ENCODE data around the gene ARMC9. TPM values are rescaled to one million over a fixed set of nuclear protein-coding genes. Genes with fewer than 3 reads are reported as not detected.

The ARMC9 gene
- total RNA-seq, 1 experiment from 2014 or later = 38.3 TPM

- no peak for DNase-seq (ENCODE audit: low read depth)
Measured at GRCh38 chr2:231204146-231204545, 5.7 kb downstream of the ARMC9 start.

GRCh38 chr2:231204581-231204980 is 6.2 kb downstream of the ARMC9 start:
- no peak for DNase-seq (ENCODE audit: low read depth)

- DNase-seq (ENCODE audit: low read depth) = no peak
Measured at GRCh38 chr2:231207734-231208133, 9.3 kb downstream of the ARMC9 start.

- no peak for DNase-seq (ENCODE audit: low read depth)
Measured at GRCh38 chr2:231210782-231211181, 12.4 kb downstream of the ARMC9 start.

- DNase-seq (ENCODE audit: low read depth) = no peak
Measured at GRCh38 chr2:231211486-231211885, 13.1 kb downstream of the ARMC9 start.

- no peak for DNase-seq (ENCODE audit: low read depth)
Measured at GRCh38 chr2:231212329-231212845, 14.0 kb downstream of the ARMC9 start.

- DNase-seq (ENCODE audit: low read depth) = no peak
Measured at GRCh38 chr2:231213931-231214642, 15.7 kb downstream of the ARMC9 start.

- DNase-seq (ENCODE audit: low read depth) = no peak
Measured at GRCh38 chr2:231218366-231218765, 19.9 kb downstream of the ARMC9 start.

GRCh38 chr2:231219289-231219688 is 20.9 kb downstream of the ARMC9 start:
- no peak for DNase-seq (ENCODE audit: low read depth)

- no peak for DNase-seq (ENCODE audit: low read depth)
Measured at GRCh38 chr2:231221761-231222160, 23.3 kb downstream of the ARMC9 start.

GRCh38 chr2:231222318-231223000 is 24.0 kb downstream of the ARMC9 start:
- DNase-seq (ENCODE audit: low read depth) = no peak

- DNase-seq (ENCODE audit: low read depth) = no peak
Measured at GRCh38 chr2:231223001-231223375, 24.6 kb downstream of the ARMC9 start.

- DNase-seq (ENCODE audit: low read depth) = no peak
Measured at GRCh38 chr2:231223458-231223976, 25.1 kb downstream of the ARMC9 start.

- DNase-seq (ENCODE audit: low read depth) = peak; percentile 69
Measured at GRCh38 chr2:231227310-231228162, 29.1 kb downstream of the ARMC9 start.

GRCh38 chr2:231228223-231228622 is 29.8 kb downstream of the ARMC9 start:
- no peak for DNase-seq (ENCODE audit: low read depth)

- DNase-seq (ENCODE audit: low read depth) = no peak
Measured at GRCh38 chr2:231228974-231229529, 30.6 kb downstream of the ARMC9 start.

GRCh38 chr2:231235217-231235616 is 36.8 kb downstream of the ARMC9 start:
- DNase-seq (ENCODE audit: low read depth) = no peak

- no peak for DNase-seq (ENCODE audit: low read depth)
Measured at GRCh38 chr2:231238689-231239088, 40.3 kb downstream of the ARMC9 start.

- DNase-seq (ENCODE audit: low read depth) = no peak
Measured at GRCh38 chr2:231239751-231240150, 41.3 kb downstream of the ARMC9 start.

- no peak for DNase-seq (ENCODE audit: low read depth)
Measured at GRCh38 chr2:231241755-231242507, 43.5 kb downstream of the ARMC9 start.

- DNase-seq (ENCODE audit: low read depth) = no peak
Measured at GRCh38 chr2:231243866-231244265, 45.4 kb downstream of the ARMC9 start.
